Thyroid gland (tissue), 4 donors: ENCODE results near the gene CDH4.

Source experiments
- POLR2A ChIP-seq, 2 donors: fragments of 450-650 bp; IDR thresholded peaks; one replicate each; pipeline ENCODE4 v1.6.1; 2017; ENCODE audit warnings: antibody characterized with exemption in 2 of 2, mild to moderate bottlenecking in 2 of 2, moderate library complexity in 1 of 2
- TF ChIP-seq, protein P1 (sequence below), 6 experiments: fragments of 200-600 bp in 3 of 6; fragments of 450-650 bp in 3 of 6; sonication (generic) in 3 of 6; IDR thresholded peaks; one replicate each; pipeline ENCODE4 v1.5.1; 2016 to 2019; ENCODE audit warnings: antibody characterized with exemption in 6 of 6, mild to moderate bottlenecking in 2 of 6, inconsistent platforms in 1 of 6, moderate library complexity in 1 of 6

DNA sequence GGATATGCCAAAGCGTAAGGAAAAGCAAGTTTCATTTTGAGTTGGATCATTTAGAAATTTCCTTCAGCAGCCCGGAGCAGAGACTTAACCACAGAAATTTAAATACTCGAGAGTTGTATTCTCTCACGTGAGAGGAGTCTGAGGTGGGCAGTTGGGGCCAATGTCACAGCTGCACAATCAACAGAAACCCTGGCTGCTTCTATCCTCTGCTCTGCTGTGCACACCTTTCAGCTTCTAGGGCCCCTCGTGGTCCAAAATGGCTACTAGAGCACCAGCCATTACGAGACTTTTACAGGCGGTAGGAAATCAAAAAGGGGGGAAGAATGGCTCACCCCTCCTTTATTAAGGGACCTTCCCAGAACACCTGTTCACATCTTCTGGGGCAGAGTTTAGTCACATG lies 659.8 kb downstream of the CDH4 start:
- TF ChIP-seq, protein P1, sequence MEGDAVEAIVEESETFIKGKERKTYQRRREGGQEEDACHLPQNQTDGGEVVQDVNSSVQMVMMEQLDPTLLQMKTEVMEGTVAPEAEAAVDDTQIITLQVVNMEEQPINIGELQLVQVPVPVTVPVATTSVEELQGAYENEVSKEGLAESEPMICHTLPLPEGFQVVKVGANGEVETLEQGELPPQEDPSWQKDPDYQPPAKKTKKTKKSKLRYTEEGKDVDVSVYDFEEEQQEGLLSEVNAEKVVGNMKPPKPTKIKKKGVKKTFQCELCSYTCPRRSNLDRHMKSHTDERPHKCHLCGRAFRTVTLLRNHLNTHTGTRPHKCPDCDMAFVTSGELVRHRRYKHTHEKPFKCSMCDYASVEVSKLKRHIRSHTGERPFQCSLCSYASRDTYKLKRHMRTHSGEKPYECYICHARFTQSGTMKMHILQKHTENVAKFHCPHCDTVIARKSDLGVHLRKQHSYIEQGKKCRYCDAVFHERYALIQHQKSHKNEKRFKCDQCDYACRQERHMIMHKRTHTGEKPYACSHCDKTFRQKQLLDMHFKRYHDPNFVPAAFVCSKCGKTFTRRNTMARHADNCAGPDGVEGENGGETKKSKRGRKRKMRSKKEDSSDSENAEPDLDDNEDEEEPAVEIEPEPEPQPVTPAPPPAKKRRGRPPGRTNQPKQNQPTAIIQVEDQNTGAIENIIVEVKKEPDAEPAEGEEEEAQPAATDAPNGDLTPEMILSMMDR (IDR thresholded peaks at IDR 0.05) = no peak
- TF ChIP-seq POLR2A (IDR thresholded peaks at IDR 0.05) = no peak
